Thyroid gland (tissue), 4 donors: ENCODE data around the gene INMT. TPM values are rescaled to one million over a fixed set of nuclear protein-coding genes. Genes with fewer than 3 reads are reported as not detected.

Source experiments
- DNase-seq, 2 donors: peaks; one replicate each; pipeline ENCODE4 v3.0.0-alpha.2; 2019
- H3K27ac ChIP-seq, 3 donors: fragments of 200-600 bp; sonication (generic); 1 replicate in 2 of 3; 2 replicates in 1 of 3; pipeline ENCODE4 v1.5.1; 2016 to 2019; ENCODE audit warnings: mild to moderate bottlenecking in 1 of 3, moderate library complexity in 1 of 3
- H3K27me3 ChIP-seq: fragments of 200-600 bp; sonication (generic); one replicate; pipeline ENCODE4 v1.5.1; 2019
- H3K36me3 ChIP-seq, 2 donors: fragments of 200-600 bp; sonication (generic); one replicate each; pipeline ENCODE4 v1.5.1; 2016 to 2019
- H3K4me1 ChIP-seq, 2 donors: fragments of 200-600 bp; sonication (generic); one replicate each; pipeline ENCODE4 v1.5.1; 2017 to 2019
- H3K4me3 ChIP-seq, 3 donors: fragments of 200-600 bp; sonication (generic); replicated peaks in 1 of 3; 1 replicate in 2 of 3; 2 replicates in 1 of 3; pipeline ENCODE4 v1.5.1; 2016; ENCODE audit warnings: mild to moderate bottlenecking in 1 of 3
- H3K9me3 ChIP-seq: fragments of 200-600 bp; sonication (generic); one replicate; pipeline ENCODE4 v1.5.1; 2017
- CTCF ChIP-seq, 6 experiments: fragments of 200-600 bp in 3 of 6; fragments of 450-650 bp in 3 of 6; sonication (generic) in 3 of 6; IDR thresholded peaks; one replicate each; pipeline ENCODE4 v1.5.1; 2016 to 2019; ENCODE audit warnings: antibody characterized with exemption in 6 of 6, mild to moderate bottlenecking in 2 of 6, inconsistent platforms in 1 of 6, moderate library complexity in 1 of 6
- POLR2A ChIP-seq, 2 donors: fragments of 450-650 bp; IDR thresholded peaks; one replicate each; pipeline ENCODE4 v1.6.1; 2017; ENCODE audit warnings: antibody characterized with exemption in 2 of 2, mild to moderate bottlenecking in 2 of 2, moderate library complexity in 1 of 2
- WGBS, 2 donors: methylation state at CpG; one replicate each; pipeline ENCODE4 v1.1.5; 2017; 5-methylcytosine and 5-hydroxymethylcytosine counted together
- intact Hi-C: fragments of 100-400 bp; cut with DNase I; formaldehyde crosslinking; loops from one replicate; pipeline ENCODE4 v1.15.1; 2023
- total RNA-seq, 4 donors: library from RNA; depleted of rRNA; stranded (reverse); fragments of >200 nt; gene quantifications; one replicate each; pipeline ENCODE4 v1.2.3, GENCODE V29; 2016

INMT gene
- total RNA-seq, 4 donors from 2014 or later: 19.9 to 47.3 (median 30.1) TPM

DNA sequence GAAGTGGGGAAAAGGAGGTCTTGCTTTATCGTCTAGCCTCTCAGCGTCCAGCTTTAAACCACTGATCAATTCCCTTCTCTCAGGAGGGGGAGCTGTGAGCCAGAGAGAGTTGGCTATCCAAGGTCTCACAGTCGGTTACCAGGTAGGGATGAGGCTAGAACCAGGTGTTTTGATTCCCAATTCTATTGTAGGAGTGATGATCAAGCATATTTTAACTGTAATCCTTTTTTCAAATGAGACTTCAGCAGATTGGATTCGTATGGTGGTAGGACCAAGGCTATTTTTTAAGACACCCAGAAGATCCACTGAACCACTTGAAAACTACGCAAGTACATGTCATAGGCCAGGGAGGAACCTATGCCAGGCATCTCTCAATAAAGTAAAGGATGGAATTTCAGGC lies 27.6 kb downstream of the INMT start:
- Histone ChIP-seq H3K36me3 (peaks cover 9 to 12% of the 10 kb centered on the region in 2 donors), H3K27ac (no peak overlapping the region), H3K9me3 (no peaks in the 10 kb centered on the region), H3K27me3 (no peaks in the 10 kb centered on the region), H3K4me1 (peaks cover 0 to 8% of the 10 kb centered on the region in 2 donors), H3K4me3 (no peak overlapping the region)
- DNase-seq: no peak
- TF ChIP-seq POLR2A (IDR thresholded peaks at IDR 0.05): no peak
- no peak for TF ChIP-seq CTCF (IDR thresholded peaks at IDR 0.05)
- 82 to 83% methylated on average over 5 of the region's 5 CpGs for WGBS, 2 donors
- intact Hi-C loops: no loop called here

GRCh38 chr7:30780941-30781340 lies 29.0 kb downstream of the INMT start:
- Histone ChIP-seq H3K27ac (peak overlapping the region in 1 of 3 donors; percentile 15), H3K36me3 (peaks cover 17 to 18% of the 10 kb centered on the region in 2 donors), H3K9me3 (no peaks in the 10 kb centered on the region), H3K27me3 (no peaks in the 10 kb centered on the region), H3K4me1 (peaks cover 0 to 8% of the 10 kb centered on the region in 2 donors), H3K4me3 (no peak overlapping the region)
- TF ChIP-seq POLR2A (IDR thresholded peaks at IDR 0.05) (no peak), CTCF (IDR thresholded peaks at IDR 0.05) (no peak)
- DNase-seq: peak; percentile 79 to 88
- WGBS, 2 donors: 53 to 59% methylated on average over 4 of the region's 4 CpGs
- intact Hi-C loops: no loop called here

DNA sequence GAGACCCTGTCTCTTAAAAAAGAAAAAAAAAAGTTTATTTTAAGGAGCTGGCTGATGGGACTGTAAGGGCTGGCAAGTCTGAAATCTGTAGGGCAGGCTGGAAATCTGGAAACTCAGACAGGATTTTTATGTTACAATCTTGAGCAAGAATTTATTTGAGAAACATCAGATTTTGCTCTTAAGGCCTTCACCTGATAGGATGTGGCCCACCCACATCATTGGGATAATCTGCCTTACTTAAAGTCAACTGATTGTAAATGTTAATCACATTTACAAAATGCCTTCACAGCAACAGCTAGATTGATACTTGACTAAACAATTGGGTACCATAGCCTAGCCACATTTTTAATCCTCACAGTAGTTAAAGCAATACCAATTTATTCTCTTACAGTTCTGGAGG lies 30.8 kb downstream of the INMT start:
- peaks cover 17 to 22% of the 10 kb centered on the region in 2 donors for H3K36me3 ChIP-seq

GRCh38 chr7:30785786-30786185 lies 33.9 kb downstream of the INMT start:
- H3K27me3 ChIP-seq: no peaks in the 10 kb centered on the region
- H3K9me3 ChIP-seq: no peaks in the 10 kb centered on the region
- TF ChIP-seq CTCF (IDR thresholded peaks at IDR 0.05) (no peak), POLR2A (IDR thresholded peaks at IDR 0.05) (no peak)
- peaks cover 13 to 22% of the 10 kb centered on the region in 2 donors for H3K36me3 ChIP-seq
- H3K4me1 ChIP-seq: peaks cover 25 to 37% of the 10 kb centered on the region in 2 donors
- no peak overlapping the region for H3K4me3 ChIP-seq
- DNase-seq: no peak
- 93 to 98% methylated on average over 9 of the region's 9 CpGs for WGBS, 2 donors
- intact Hi-C loops: no loop called here
- H3K27ac ChIP-seq: no peak overlapping the region

More for the DNA sequence above, 30.8 kb downstream of the INMT start:
- H3K9me3 ChIP-seq: no peaks in the 10 kb centered on the region
- intact Hi-C loops: no loop called here
- H3K27me3 ChIP-seq: no peaks in the 10 kb centered on the region
- TF ChIP-seq CTCF (IDR thresholded peaks at IDR 0.05) (no peak), POLR2A (IDR thresholded peaks at IDR 0.05) (no peak)
- H3K4me1 ChIP-seq: peaks cover 0 to 18% of the 10 kb centered on the region in 2 donors
- H3K4me3 ChIP-seq: no peak overlapping the region
- H3K27ac ChIP-seq: no peak overlapping the region
- DNase-seq: no peak

DNA sequence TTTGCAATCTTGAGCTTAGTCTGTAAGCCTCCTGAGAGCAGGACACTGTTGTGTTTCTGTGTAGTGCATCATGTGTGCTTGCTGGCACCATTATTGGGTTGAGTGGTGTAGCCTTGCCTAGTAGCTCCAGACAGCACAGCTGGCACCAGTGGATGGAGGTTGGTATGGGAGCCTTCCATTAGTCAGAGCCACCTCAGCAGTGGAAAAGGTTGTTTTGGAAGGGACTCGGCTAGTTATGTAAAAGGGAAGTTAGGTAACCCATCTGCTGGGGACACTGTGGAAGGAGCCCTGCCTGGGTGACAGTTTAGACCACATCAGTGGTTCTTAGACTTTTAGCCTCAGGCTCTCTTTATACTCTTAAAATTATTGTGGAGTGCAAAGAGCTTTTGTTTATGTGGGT lies 35.6 kb downstream of the INMT start:
- Histone ChIP-seq H3K9me3 (no peaks in the 10 kb centered on the region), H3K4me3 (no peak overlapping the region), H3K4me1 (peaks cover 25 to 32% of the 10 kb centered on the region in 2 donors), H3K27ac (peak overlapping the region in 2 of 3 donors; percentile 19 to 69), H3K27me3 (no peaks in the 10 kb centered on the region), H3K36me3 (peaks cover 16 to 22% of the 10 kb centered on the region in 2 donors)
- WGBS, 2 donors: 95% methylated on average over 1 of the region's 1 CpG
- no peak for TF ChIP-seq CTCF (IDR thresholded peaks at IDR 0.05)
- TF ChIP-seq POLR2A (IDR thresholded peaks at IDR 0.05): no peak
- intact Hi-C loops: no loop called here
- no peak for DNase-seq
